PC-3 (cell line): Measurements from ENCODE around the gene CDH6. TPM values are rescaled to one million over a fixed set of nuclear protein-coding genes. Genes with fewer than 3 reads are reported as not detected.

Experiments
- ATAC-seq: fragments of 200-7000 bp; cut with Tn5 transposase; 2 replicates; pipeline ENCODE4 v1.9.1; 2020; ENCODE audit warnings: mild to moderate bottlenecking, moderate library complexity
- BruUV-seq: library from RNA; stranded (reverse); fragments of 400-500 nt; replicated peaks from 2 replicates; lab custom pipeline; 2021; lab: Mats Ljungman, UMichigan
- CTCF ChIA-PET: fragments of 300-600 bp; sonication (Branson Sonifier 250); formaldehyde crosslinking; loops from one replicate; lab custom pipeline; 2022; ENCODE audit warnings: antibody characterized with exemption; lab: Charles Lee
- POLR2A ChIA-PET: fragments of 300-600 bp; sonication (Branson Sonifier 250); formaldehyde crosslinking; loops from one replicate; lab custom pipeline; 2022; ENCODE audit warnings: antibody characterized with exemption; ENCODE audit not compliant: unreplicated experiment; lab: Charles Lee
- DNase-seq: peaks from one replicate; pipeline ENCODE4 v3.0.0-alpha.2; 2015
- H2AFZ ChIP-seq: fragments of 300-600 bp; sonication (generic); 2 replicates; pipeline ENCODE4 v1.6.0; 2016; ENCODE audit warnings: antibody characterized with exemption, low read length
- H3F3A ChIP-seq: fragments of 300-600 bp; sonication (generic); one replicate; pipeline ENCODE4 v1.6.0; 2017; ENCODE audit warnings: antibody characterized with exemption, low read length, control low read depth, mild to moderate bottlenecking; ENCODE audit not compliant: unreplicated experiment
- H3K27ac ChIP-seq: fragments of 300-600 bp; sonication (generic); 2 replicates; pipeline ENCODE4 v1.5.1; 2016; ENCODE audit warnings: mild to moderate bottlenecking, low read length
- H3K27me3 ChIP-seq: fragments of 300-600 bp; sonication (generic); 2 replicates; pipeline ENCODE4 v1.6.1; 2016; ENCODE audit warnings: low read length, mixed read lengths
- H3K36me3 ChIP-seq: fragments of 300-600 bp; sonication (generic); 2 replicates; pipeline ENCODE4 v1.6.1; 2016; ENCODE audit warnings: low read depth, mixed run types, low read length, mixed read lengths
- H3K4me1 ChIP-seq: fragments of 300-600 bp; sonication (generic); 2 replicates; pipeline ENCODE4 v1.5.1; 2016; ENCODE audit warnings: low read length; ENCODE audit not compliant: insufficient read depth
- H3K4me2 ChIP-seq: fragments of 300-600 bp; sonication (generic); 2 replicates; pipeline ENCODE4 v1.6.0; 2016; ENCODE audit warnings: low read length
- H3K4me3 ChIP-seq: fragments of 300-600 bp; sonication (generic); 2 replicates; pipeline ENCODE4 v1.5.1; 2016; ENCODE audit warnings: mild to moderate bottlenecking, low read length, mixed read lengths
- H3K79me2 ChIP-seq: fragments of 300-600 bp; sonication (generic); 2 replicates; pipeline ENCODE4 v1.6.1; 2017; ENCODE audit warnings: low read length, mixed read lengths
- H3K9ac ChIP-seq: fragments of 300-600 bp; sonication (generic); 2 replicates; pipeline ENCODE4 v1.6.0; 2016; ENCODE audit warnings: mild to moderate bottlenecking, low read length
- H3K9me2 ChIP-seq: fragments of 300-600 bp; sonication (generic); replicated peaks from 2 replicates; pipeline ENCODE4 v1.6.1; 2016; ENCODE audit warnings: mixed run types, low read length, mixed read lengths
- H3K9me3 ChIP-seq: fragments of 300-600 bp; sonication (generic); 2 replicates; pipeline ENCODE4 v1.6.1; 2016; ENCODE audit warnings: low read length, mixed read lengths
- H4K20me1 ChIP-seq: fragments of 300-600 bp; sonication (generic); 2 replicates; pipeline ENCODE4 v1.6.1; 2016; ENCODE audit warnings: low read length, mixed read lengths
- EZH2 ChIP-seq: fragments of 300-600 bp; sonication (generic); IDR thresholded peaks from one replicate; pipeline ENCODE4 v1.6.1; 2017; ENCODE audit warnings: antibody characterized with exemption, mild to moderate bottlenecking, low read length; ENCODE audit not compliant: unreplicated experiment
- EZH2phosphoT487 ChIP-seq: fragments of 300-600 bp; sonication (generic); IDR thresholded peaks from 2 replicates; pipeline ENCODE4 v1.6.1; 2018; ENCODE audit warnings: mild to moderate bottlenecking, antibody characterized with exemption, low read length, borderline replicate concordance
- intact Hi-C: fragments of 100-400 bp; cut with micrococcal nuclease; formaldehyde crosslinking; loops from 2 replicates; pipeline ENCODE4 v1.9.0; 2023
- total RNA-seq: library from RNA; depleted of rRNA; stranded (reverse); fragments of >200 nt; gene quantifications from 2 replicates; pipeline ENCODE4 v1.2.3, GENCODE V29; 2014
- TF ChIP-seq, protein P1 (sequence below): fragments of 300-600 bp; sonication (generic); conservative IDR thresholded peaks from 2 replicates; pipeline ENCODE4 v1.5.1; 2017; ENCODE audit warnings: antibody characterized with exemption, low read depth, mild to moderate bottlenecking, low read length

The CDH6 gene
- total RNA-seq, 1 experiment from 2014 or later = 1.9 TPM

DNA sequence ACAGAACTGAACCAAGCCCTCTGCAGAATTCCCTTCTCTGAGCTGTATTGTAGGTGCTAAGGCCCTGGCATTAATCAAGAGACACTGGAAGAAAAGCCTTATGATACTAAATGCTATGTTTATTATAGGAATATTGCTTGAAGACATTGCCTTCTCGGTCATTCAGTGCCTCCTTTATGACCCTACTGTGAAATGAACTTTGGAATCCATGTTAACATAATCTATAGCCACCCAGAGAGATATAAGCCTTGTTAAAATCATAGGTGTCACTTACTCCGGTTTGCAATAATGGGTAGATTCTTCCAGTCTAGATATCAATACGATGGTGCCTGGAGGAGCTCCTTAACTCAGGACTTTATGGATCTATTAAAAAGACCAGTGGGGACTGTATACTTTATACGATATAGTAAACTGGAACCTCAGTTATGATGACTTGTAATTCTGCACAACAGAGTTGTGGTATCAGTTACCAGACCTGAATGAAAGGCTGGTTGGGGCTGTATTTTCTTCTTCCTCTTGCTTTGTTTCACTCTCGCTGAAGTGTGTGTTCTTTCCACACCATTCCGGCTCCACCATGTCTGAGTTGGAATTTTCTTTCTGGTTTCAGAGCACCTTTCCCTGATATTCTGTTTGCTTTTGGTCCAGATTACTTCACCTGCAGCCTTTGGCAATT, 183.9 kb downstream of the CDH6 start:
- ATAC-seq (no peak), DNase-seq (no peak)
- intact Hi-C loops = no loop called here
- ChIA-PET POLR2A (no interaction called here), CTCF (no interaction called here)
- Histone ChIP-seq H3K79me2 (no peaks in the 10 kb centered on the region), H3K4me3 (no peak overlapping the region), H2AFZ (no peak overlapping the region), H3F3A (no peaks in the 10 kb centered on the region), H3K9me2 (no peaks in the 10 kb centered on the region), H3K4me1 (no peaks in the 10 kb centered on the region), H4K20me1 (no peaks in the 10 kb centered on the region), H3K27ac (no peak overlapping the region), H3K4me2 (no peak overlapping the region), H3K9me3 (no peaks in the 10 kb centered on the region), H3K27me3 (peaks cover 32% of the 10 kb centered on the region), H3K9ac (no peak overlapping the region), H3K36me3 (no peaks in the 10 kb centered on the region)
- no peak for TF ChIP-seq EZH2phosphoT487
- TF ChIP-seq EZH2 = no peak
- TF ChIP-seq, protein P1, sequence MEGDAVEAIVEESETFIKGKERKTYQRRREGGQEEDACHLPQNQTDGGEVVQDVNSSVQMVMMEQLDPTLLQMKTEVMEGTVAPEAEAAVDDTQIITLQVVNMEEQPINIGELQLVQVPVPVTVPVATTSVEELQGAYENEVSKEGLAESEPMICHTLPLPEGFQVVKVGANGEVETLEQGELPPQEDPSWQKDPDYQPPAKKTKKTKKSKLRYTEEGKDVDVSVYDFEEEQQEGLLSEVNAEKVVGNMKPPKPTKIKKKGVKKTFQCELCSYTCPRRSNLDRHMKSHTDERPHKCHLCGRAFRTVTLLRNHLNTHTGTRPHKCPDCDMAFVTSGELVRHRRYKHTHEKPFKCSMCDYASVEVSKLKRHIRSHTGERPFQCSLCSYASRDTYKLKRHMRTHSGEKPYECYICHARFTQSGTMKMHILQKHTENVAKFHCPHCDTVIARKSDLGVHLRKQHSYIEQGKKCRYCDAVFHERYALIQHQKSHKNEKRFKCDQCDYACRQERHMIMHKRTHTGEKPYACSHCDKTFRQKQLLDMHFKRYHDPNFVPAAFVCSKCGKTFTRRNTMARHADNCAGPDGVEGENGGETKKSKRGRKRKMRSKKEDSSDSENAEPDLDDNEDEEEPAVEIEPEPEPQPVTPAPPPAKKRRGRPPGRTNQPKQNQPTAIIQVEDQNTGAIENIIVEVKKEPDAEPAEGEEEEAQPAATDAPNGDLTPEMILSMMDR = no peak
- BruUV-seq = no TSS peak

DNA sequence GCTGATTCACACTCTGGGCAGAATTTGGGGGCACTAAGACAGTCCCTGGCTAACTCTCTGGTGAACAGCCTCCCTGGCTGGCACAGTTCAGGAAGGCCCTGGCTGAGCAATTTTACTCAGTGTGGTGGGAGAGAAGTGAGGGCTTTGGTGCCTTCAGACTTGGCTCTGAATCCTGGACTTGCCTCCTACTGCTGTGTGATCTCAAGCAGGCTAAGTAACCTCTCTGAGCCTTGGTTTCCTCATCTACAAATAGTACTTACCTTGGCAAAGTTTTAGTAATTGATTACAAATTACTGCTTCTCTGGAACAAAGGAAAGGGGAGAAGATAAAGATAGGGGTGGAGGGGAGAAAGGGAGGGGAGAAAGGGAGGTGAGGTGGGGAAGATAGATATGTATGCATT, 184.7 kb downstream of the CDH6 start:
- no peaks in the 10 kb centered on the region for H3K4me1 ChIP-seq
- H3K4me2 ChIP-seq = no peak overlapping the region
- no peaks in the 10 kb centered on the region for H3K79me2 ChIP-seq
- no peak overlapping the region for H2AFZ ChIP-seq
- H3K27ac ChIP-seq = no peak overlapping the region
- ATAC-seq (no peak), DNase-seq (no peak)
- H3K4me3 ChIP-seq = no peak overlapping the region
- no peak overlapping the region for H3K9ac ChIP-seq
- H3F3A ChIP-seq = no peaks in the 10 kb centered on the region
- no peaks in the 10 kb centered on the region for H3K36me3 ChIP-seq
- CTCF ChIA-PET = no interaction called here
- no TSS peak for BruUV-seq
- H3K9me2 ChIP-seq = no peaks in the 10 kb centered on the region
- H4K20me1 ChIP-seq = no peaks in the 10 kb centered on the region
- no peaks in the 10 kb centered on the region for H3K9me3 ChIP-seq
- POLR2A ChIA-PET = no interaction called here
- TF ChIP-seq, protein P1 = no peak
- TF ChIP-seq EZH2 (no peak), EZH2phosphoT487 (no peak)
- H3K27me3 ChIP-seq = peaks cover 36% of the 10 kb centered on the region
- intact Hi-C loops = no loop called here
